ENCODE measurements around the gene TARS1.

GRCh38 chr5:33480876-33481275 lies 40.1 kb downstream of the TARS1 start:
- TF ChIP-seq CTCF (IDR thresholded peaks at IDR 0.05) (no peak), ZFX (IDR thresholded peaks at IDR 0.05; ENCODE audit: borderline replicate concordance) (no peak)

Data from 22Rv1 (cell line).